ENCODE results near the gene NTHL1. TPM values are rescaled to one million over a fixed set of nuclear protein-coding genes. Genes with fewer than 3 reads are reported as not detected.

The NTHL1 gene
- total RNA-seq, 1 experiment from 2014 or later, result 52.0 TPM

- Histone ChIP-seq H2AFZ (ENCODE audit: low read length) (no peak overlapping the region), H3K4me1 (ENCODE audit: insufficient read depth, low read length) (no peaks in the 10 kb centered on the region), H3T11ph (ENCODE audit: low read length) (no peak overlapping the region), H3K23ac (ENCODE audit: insufficient read length, low read depth, low read length) (no peak overlapping the region), H4K8ac (replicated peaks; ENCODE audit: insufficient read length, low read depth, low read length) (no peak overlapping the region), H3K18ac (ENCODE audit: insufficient read length, low read depth, low read length) (no peak overlapping the region), H3K4me2 (ENCODE audit: insufficient read depth, insufficient read length, low read length) (no peak overlapping the region), H3K79me1 (ENCODE audit: insufficient read depth, low read depth, low read length, poor library complexity, severe bottlenecking) (no peaks in the 10 kb centered on the region), H2AK5ac (ENCODE audit: insufficient read length, low read length) (no peak overlapping the region), H3K27ac (ENCODE audit: insufficient read length, low read depth, low read length) (no peak overlapping the region), H4K20me1 (ENCODE audit: control insufficient read depth, insufficient read depth, insufficient read length) (no peaks in the 10 kb centered on the region), H4K5ac (ENCODE audit: insufficient read length, low read depth, low read length) (no peak overlapping the region), H3K14ac (ENCODE audit: insufficient read depth, low read length) (no peak overlapping the region; the same call in 1 of the 2 replicates), H3K4ac (ENCODE audit: low read depth, low read length) (no peak overlapping the region), H3K27me3 (ENCODE audit: insufficient read depth, low read length) (peaks cover 5% of the 10 kb centered on the region; the same call in 1 of the 2 replicates), H4K91ac (ENCODE audit: insufficient read length, low read depth, low read length) (no peak overlapping the region), H3K23me2 (ENCODE audit: insufficient read length, low read depth, low read length, poor library complexity, severe bottlenecking) (peaks cover 3% of the 10 kb centered on the region), H3K56ac (ENCODE audit: insufficient read length, low read depth, low read length) (no peak overlapping the region), H3K9ac (ENCODE audit: extremely low read depth, insufficient read length, low read length) (no peak overlapping the region), H2BK15ac (ENCODE audit: low read depth, low read length) (no peak overlapping the region), H3K9me3 (ENCODE audit: control insufficient read depth, low read depth, low read length) (no peaks in the 10 kb centered on the region), H2BK5ac (ENCODE audit: insufficient read length, low read length) (no peak overlapping the region), H2BK12ac (ENCODE audit: insufficient read length, low read depth, low read length) (no peak overlapping the region), H2BK120ac (ENCODE audit: low read depth, low read length, poor library complexity, severe bottlenecking) (no peak overlapping the region), H3K79me2 (ENCODE audit: insufficient read depth, low read length) (no peaks in the 10 kb centered on the region), H2BK20ac (ENCODE audit: low read depth, low read length, poor library complexity, severe bottlenecking) (no peak overlapping the region)
- Mint-ChIP-seq H3K4me1 (peaks cover 7% of the 10 kb centered on the region in 2 experiments; a peak in 2 of 4 replicates), H3K4me3 (no peak overlapping the region), H3K36me3 (ENCODE audit: insufficient read depth in 1 of 3, low read depth in 3 of 3) (no peaks in the 10 kb centered on the region), H3K27ac (no peak overlapping the region), H3K27me3 (ENCODE audit: low read depth) (peaks cover 12% of the 10 kb centered on the region), H3K9me3 (no peaks in the 10 kb centered on the region)
- no peak for DNase-seq
- no CpG with 5 or more reads among the region's 11 CpGs for WGBS (ENCODE audit: extremely low coverage, insufficient read length, low lambda C conversion rate)
- TF ChIP-seq, protein P1, sequence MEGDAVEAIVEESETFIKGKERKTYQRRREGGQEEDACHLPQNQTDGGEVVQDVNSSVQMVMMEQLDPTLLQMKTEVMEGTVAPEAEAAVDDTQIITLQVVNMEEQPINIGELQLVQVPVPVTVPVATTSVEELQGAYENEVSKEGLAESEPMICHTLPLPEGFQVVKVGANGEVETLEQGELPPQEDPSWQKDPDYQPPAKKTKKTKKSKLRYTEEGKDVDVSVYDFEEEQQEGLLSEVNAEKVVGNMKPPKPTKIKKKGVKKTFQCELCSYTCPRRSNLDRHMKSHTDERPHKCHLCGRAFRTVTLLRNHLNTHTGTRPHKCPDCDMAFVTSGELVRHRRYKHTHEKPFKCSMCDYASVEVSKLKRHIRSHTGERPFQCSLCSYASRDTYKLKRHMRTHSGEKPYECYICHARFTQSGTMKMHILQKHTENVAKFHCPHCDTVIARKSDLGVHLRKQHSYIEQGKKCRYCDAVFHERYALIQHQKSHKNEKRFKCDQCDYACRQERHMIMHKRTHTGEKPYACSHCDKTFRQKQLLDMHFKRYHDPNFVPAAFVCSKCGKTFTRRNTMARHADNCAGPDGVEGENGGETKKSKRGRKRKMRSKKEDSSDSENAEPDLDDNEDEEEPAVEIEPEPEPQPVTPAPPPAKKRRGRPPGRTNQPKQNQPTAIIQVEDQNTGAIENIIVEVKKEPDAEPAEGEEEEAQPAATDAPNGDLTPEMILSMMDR (conservative IDR thresholded peaks at IDR 0.05), result no peak
These were observed 16.5 kb downstream of the NTHL1 start for GRCh38 chr16:2031081-2031577.
